ENCODE measurements around the gene AK1.

The AK1 gene

DNA sequence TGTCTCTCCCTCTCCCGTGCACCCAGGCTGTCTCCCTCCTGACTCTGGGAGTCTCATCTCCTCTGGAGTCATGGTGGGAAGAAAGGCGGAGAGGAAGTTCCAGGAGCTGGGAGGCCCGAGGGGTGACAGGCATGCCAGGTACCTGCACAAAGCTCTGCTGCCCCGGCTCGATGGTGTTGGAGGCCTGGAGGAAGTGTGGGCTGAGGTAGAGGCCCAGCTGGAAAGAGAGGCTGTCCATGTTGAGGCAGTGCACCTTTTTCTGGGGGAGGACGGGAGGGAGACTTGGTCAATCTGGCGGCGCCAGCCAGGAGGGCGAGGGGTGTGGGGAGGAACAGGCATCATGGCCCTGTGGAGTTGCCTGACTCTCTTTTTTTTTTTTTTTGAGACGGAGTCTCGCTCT, 58.9 kb downstream of the AK1 start:
- no peak for DNase-seq (ENCODE audit: low read depth)

DNA sequence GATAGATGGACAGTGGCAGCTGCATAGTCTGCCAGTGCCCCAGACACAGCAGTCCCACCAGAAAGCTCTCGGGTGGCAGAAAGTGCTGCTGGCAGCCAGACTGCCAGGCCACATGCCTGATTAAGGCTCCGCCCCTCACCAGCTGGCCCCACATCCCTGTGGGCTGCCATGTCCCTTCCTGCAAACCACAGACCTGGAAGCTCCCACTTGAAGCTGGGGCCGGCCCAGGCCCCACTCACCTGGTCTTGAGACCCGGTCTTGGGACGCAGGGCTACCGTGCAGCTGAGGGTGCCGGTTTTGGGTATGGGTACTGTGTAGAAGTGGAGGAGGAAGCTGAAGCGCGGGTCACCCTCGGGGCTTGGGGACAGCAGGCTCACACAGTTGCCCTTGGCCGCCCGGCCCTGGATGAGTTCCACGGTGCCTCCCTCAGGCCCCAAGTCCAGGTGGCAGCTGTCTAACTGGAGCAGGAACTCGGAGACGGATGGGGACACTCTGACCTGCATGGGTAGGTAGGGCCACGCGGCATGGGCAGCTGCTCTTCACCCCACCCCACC, 59.5 kb downstream of the AK1 start:
- DNase-seq (ENCODE audit: low read depth), result no peak

DNA sequence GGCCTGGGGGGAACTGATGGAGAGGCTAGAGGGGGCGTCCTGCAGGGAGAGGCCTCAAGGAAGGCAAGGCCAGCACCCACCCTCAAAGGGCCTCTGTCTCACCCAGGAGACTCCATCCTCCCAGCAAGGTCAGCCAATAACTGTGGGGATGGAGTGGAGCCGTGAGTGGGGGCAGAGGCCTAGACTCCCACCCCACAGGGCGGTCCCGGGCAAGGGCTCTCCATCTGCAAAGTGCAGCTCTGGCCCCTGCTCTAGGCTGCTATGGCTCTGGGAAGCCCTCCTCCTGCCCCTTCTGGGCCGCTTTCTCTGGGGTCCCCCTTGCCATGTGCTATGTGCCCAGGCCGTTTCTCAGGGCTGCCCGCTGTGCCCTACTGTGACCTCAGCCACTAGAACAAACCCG, 60.7 kb downstream of the AK1 start:
- DNase-seq (ENCODE audit: low read depth), result no peak
